ENCODE results near the gene SAMD8. TPM values are rescaled to one million over a fixed set of nuclear protein-coding genes. Genes with fewer than 3 reads are reported as not detected.
A peak's percentile ranks its signal among the peaks of the same experiment; 100 is the strongest.
"Not testable (repeated sequence)": the region's sequence is repeated elsewhere in the genome, so short reads cannot be mapped to it uniquely, and the experiment has no call there.

The SAMD8 gene
- total RNA-seq, 2 experiments from 2014 or later, result 13.8 TPM

DNA sequence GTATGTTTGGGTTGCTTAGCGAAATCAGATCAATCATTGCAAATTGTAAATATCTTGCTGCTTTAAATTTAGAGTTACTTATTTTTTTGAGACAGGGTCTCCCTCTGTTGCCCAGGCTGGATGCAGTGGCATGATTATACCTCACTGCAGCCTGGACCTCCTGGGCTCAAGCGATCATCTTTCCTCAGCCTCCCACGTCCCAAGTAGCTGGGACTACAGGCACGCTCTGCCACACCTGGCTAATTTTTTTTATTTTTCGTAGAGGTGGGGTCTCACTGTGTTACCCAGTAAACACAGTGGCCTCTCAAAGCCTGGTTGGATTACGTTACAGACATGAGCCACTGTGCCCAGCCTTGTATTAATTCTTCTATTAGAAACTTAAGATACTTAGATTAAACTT, 100.9 kb downstream of the SAMD8 start:
- no peak for DNase-seq

GRCh38 chr10:75220274-75220673, 108.8 kb downstream of the SAMD8 start:
- H3K36me3 Mint-ChIP-seq, result peaks cover 56% of the 10 kb centered on the region
- CTCF ChIA-PET, result interaction anchor here (1.0 to 7.4 kb wide), 3 partner anchors 10 to 16 kb away, joined by 4 to 41 read pairs (median 4); partner anchors contain the start of gene COMTD1
- H3K27me3 Mint-ChIP-seq, result no peaks in the 10 kb centered on the region
- DNase-seq (no peak), ATAC-seq (no peak)
- no peak overlapping the region for H3K4me3 Mint-ChIP-seq
- H3K4me1 Mint-ChIP-seq, result peaks cover 37% of the 10 kb centered on the region
- H3K9me3 Mint-ChIP-seq (ENCODE audit: low read depth), result no peaks in the 10 kb centered on the region
- peak overlapping the region; percentile 37 for H3K27ac Mint-ChIP-seq

More for the DNA sequence above, 100.9 kb downstream of the SAMD8 start:
- Mint-ChIP-seq H3K4me3 (peak overlapping the region; percentile 97), H3K27me3 (no peaks in the 10 kb centered on the region), H3K27ac (peak overlapping the region; percentile 94), H3K36me3 (peaks cover 37% of the 10 kb centered on the region), H3K9me3 (ENCODE audit: low read depth) (no peaks in the 10 kb centered on the region), H3K4me1 (peaks cover 51% of the 10 kb centered on the region)
- ATAC-seq, result no peak
- CTCF ChIA-PET, result interaction anchor here (1.1 to 4.6 kb wide), 8 partner anchors 12 to 30 kb away, joined by 3 to 70 read pairs (median 16); partner anchors contain the start of gene COMTD1

DNA sequence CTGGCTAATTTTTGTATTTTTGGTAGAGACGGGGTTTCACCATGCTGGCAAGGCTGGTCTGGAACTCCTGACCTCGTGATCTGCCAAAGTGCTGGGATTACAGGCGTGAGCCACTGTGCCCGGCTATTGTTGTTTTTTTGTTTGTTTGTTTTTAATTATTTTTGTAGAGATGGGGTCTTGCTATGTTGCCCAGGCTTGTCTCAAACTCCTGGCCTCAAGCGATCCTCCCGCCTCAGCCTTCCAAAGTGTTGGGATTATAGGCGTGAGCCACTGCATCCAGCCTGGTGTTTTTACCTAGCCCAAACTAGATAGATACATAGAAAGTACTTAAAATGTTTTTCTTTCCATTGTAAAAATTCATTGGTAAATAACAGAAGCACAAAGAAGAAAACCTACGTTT, 110.0 kb downstream of the SAMD8 start:
- DNase-seq; ATAC-seq; H3K27ac Mint-ChIP-seq; H3K4me3 Mint-ChIP-seq; H3K27me3 Mint-ChIP-seq; H3K9me3 Mint-ChIP-seq (ENCODE audit: low read depth): not testable (repeated sequence)
- CTCF ChIA-PET, result interaction anchor here (2.8 to 7.4 kb wide), 3 partner anchors 10 to 34 kb away, joined by 14 to 41 read pairs (median 31); partner anchors contain the start of genes COMTD1 and VDAC2
- H3K4me1 Mint-ChIP-seq, result peaks cover 40% of the 10 kb centered on the region
- H3K36me3 Mint-ChIP-seq, result peaks cover 56% of the 10 kb centered on the region

GRCh38 chr10:75223507-75223906, 112.1 kb downstream of the SAMD8 start:
- H3K4me1 Mint-ChIP-seq, result peaks cover 42% of the 10 kb centered on the region
- ATAC-seq (no peak), DNase-seq (no peak)
- H3K4me3 Mint-ChIP-seq, result no peak overlapping the region
- no peak overlapping the region for H3K27ac Mint-ChIP-seq
- no peaks in the 10 kb centered on the region for H3K27me3 Mint-ChIP-seq
- CTCF ChIA-PET, result interaction anchor here (1.1 to 7.4 kb wide), 4 partner anchors 8 to 36 kb away, joined by 4 to 41 read pairs (median 22); partner anchors contain the start of genes COMTD1 and VDAC2
- H3K9me3 Mint-ChIP-seq (ENCODE audit: low read depth), result no peaks in the 10 kb centered on the region
- peaks cover 47% of the 10 kb centered on the region for H3K36me3 Mint-ChIP-seq

DNA sequence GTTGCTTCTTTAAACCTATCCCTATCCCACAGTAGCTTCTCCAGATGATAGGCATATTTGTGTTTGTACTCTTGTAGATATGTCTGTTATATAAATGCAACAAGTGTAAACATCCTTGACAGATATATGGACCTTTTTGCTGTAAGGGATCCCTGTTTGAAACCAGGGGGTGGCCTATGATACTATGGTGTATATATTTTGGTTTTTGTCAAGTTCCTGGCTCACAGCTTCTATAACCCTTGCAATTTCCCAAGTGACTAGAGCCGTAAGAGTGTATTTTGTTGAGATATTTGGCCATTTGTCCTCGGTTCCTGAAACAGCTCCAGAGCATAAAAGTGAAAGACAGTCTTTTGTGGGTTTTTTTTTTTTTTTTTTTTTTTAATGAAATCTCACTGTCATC, 114.6 kb downstream of the SAMD8 start:
- Mint-ChIP-seq H3K27me3 (no peaks in the 10 kb centered on the region), H3K4me1 (peaks cover 46% of the 10 kb centered on the region), H3K9me3 (ENCODE audit: low read depth) (no peaks in the 10 kb centered on the region)

GRCh38 chr10:75226656-75227055, 115.2 kb downstream of the SAMD8 start:
- peak overlapping the region; percentile 22 for H3K27ac Mint-ChIP-seq
- no peak overlapping the region for H3K4me3 Mint-ChIP-seq
- peaks cover 54% of the 10 kb centered on the region for H3K36me3 Mint-ChIP-seq
- CTCF ChIA-PET, result interaction anchor here (1.9 to 7.4 kb wide), 4 partner anchors 8 to 39 kb away, joined by 10 to 41 read pairs (median 24); partner anchors contain the start of genes COMTD1 and VDAC2
- ATAC-seq, result no peak
- DNase-seq, result no peak
- H3K27me3 Mint-ChIP-seq, result no peaks in the 10 kb centered on the region
- peaks cover 46% of the 10 kb centered on the region for H3K4me1 Mint-ChIP-seq
- H3K9me3 Mint-ChIP-seq (ENCODE audit: low read depth), result no peaks in the 10 kb centered on the region

More for the DNA sequence above, 114.6 kb downstream of the SAMD8 start:
- Mint-ChIP-seq H3K36me3 (peaks cover 51% of the 10 kb centered on the region), H3K4me3 (no peak overlapping the region), H3K27ac (peak overlapping the region; percentile 28)
- DNase-seq, result no peak
- CTCF ChIA-PET, result interaction anchor here (1.9 to 7.4 kb wide), 4 partner anchors 8 to 39 kb away, joined by 10 to 41 read pairs (median 24); partner anchors contain the start of genes COMTD1 and VDAC2
- ATAC-seq, result no peak

DNA sequence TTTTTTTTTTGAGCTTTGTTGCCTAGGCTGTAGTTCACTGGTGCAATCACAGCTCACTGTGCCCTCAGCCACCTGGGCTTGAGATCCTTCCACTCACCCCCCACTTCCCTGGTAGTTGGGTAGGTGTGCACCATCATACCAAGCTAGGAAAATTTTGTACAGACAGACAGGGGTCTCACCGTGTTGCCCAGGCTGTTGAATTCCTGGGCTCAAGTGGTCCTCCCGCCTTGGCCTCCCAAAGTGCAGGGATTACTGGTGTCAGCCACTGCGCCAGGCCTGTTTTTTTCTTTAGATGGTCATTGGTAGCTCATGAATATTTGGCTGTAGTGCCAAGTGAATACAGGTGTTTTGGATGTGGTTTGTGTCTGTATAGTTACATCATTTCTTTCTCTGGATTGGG, 116.8 kb downstream of the SAMD8 start:
- H3K4me1 Mint-ChIP-seq, result peaks cover 50% of the 10 kb centered on the region
- ATAC-seq (no peak), DNase-seq (no peak)
- H3K4me3 Mint-ChIP-seq, result no peak overlapping the region
- CTCF ChIA-PET, result interaction anchor here (0.6 to 5.2 kb wide), 3 partner anchors 10 to 41 kb away, joined by 3 to 54 read pairs (median 28); partner anchors contain the start of gene VDAC2
- H3K36me3 Mint-ChIP-seq, result peaks cover 57% of the 10 kb centered on the region
- no peaks in the 10 kb centered on the region for H3K9me3 Mint-ChIP-seq (ENCODE audit: low read depth)
- H3K27me3 Mint-ChIP-seq, result no peaks in the 10 kb centered on the region
- peak overlapping the region; percentile 75 for H3K27ac Mint-ChIP-seq

GRCh38 chr10:75228834-75229233, 117.4 kb downstream of the SAMD8 start:
- ATAC-seq (no peak), DNase-seq (no peak)
- CTCF ChIA-PET, result interaction anchor here (3.6 to 5.2 kb wide), 2 partner anchors 18 to 42 kb away, joined by 28 to 54 read pairs; partner anchors contain the start of gene VDAC2
- Mint-ChIP-seq H3K36me3 (peaks cover 53% of the 10 kb centered on the region), H3K27me3 (no peaks in the 10 kb centered on the region), H3K4me1 (peaks cover 50% of the 10 kb centered on the region), H3K4me3 (no peak overlapping the region), H3K27ac (peak overlapping the region; percentile 75), H3K9me3 (ENCODE audit: low read depth) (no peaks in the 10 kb centered on the region)

DNA sequence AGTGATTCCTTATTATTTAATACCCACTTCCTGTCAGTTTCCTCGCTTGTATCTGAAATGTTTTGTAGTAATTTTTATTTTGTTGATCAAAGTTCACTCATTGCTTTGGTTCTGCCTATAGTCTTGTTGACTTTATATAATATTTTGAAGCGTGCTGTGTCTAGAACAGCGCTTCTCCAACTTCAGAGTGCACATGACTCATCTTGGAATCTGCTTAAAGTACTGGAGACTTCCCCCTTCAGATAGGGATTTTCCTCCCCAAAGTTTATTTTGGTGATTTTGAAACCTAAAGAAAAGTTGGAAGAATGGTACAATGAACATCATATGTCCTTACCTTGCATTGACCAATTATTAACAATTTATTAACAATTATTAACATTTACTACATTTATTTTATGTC, 118.5 kb downstream of the SAMD8 start:
- no peak for ATAC-seq
- Mint-ChIP-seq H3K36me3 (peaks cover 49% of the 10 kb centered on the region), H3K27ac (peak overlapping the region; percentile 75), H3K4me1 (peaks cover 39% of the 10 kb centered on the region), H3K27me3 (no peaks in the 10 kb centered on the region), H3K9me3 (ENCODE audit: low read depth) (no peaks in the 10 kb centered on the region), H3K4me3 (no peak overlapping the region)
- DNase-seq, result no peak
- CTCF ChIA-PET, result interaction anchor here (0.7 to 5.2 kb wide), 16 partner anchors 13 to 210 kb away, joined by 3 to 54 read pairs (median 5); partner anchors contain the start of genes SAMD8 and VDAC2

DNA sequence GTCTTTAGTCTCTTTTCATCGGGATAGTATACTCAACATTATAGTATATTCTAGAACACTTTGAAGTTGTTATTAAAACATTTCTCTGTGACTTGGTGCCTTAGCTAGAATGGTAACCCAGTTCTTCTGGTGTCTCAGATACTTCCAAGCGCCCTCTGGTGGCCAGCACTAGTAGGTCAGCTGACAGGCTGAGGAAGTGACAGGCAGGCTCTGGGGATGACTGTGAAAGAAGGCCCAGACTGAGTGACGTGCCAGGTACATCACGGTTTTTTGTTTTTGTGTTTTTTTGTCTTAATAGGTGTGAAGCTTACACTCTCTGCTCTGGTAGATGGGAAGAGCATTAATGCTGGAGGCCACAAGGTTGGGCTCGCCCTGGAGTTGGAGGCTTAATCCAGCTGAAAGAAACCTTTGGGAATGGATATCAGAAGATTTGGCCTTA, 119.2 kb downstream of the SAMD8 start:
- Mint-ChIP-seq H3K27ac (peak overlapping the region; percentile 90), H3K36me3 (peaks cover 45% of the 10 kb centered on the region), H3K4me3 (no peak overlapping the region), H3K9me3 (ENCODE audit: low read depth) (no peaks in the 10 kb centered on the region), H3K27me3 (no peaks in the 10 kb centered on the region), H3K4me1 (peaks cover 33% of the 10 kb centered on the region)
- ATAC-seq, result peak; percentile 33
- CTCF ChIA-PET, result interaction anchor here (0.6 to 5.2 kb wide), 20 partner anchors 11 to 210 kb away, joined by 3 to 54 read pairs (median 4); partner anchors contain the start of genes SAMD8 and VDAC2
- peak; percentile 97 for DNase-seq

Other genes starting within 250 kb of the SAMD8 start
- 100 to 1,000 TPM; 136 to 156 TPM for gene VDAC2, start 99.1 kb downstream of the SAMD8 start, total RNA-seq
- 10 to 100 TPM; 39.8 to 43.2 TPM for gene COMTD1, start 124.3 kb downstream of the SAMD8 start, total RNA-seq